22Rv1 (cell line): ENCODE data around the gene PLEKHG4B.
A peak's percentile ranks its signal among the peaks of the same experiment; 100 is the strongest.

Experiments used
- H3K27ac ChIP-seq: fragments of 450-650 bp; 2 replicates; pipeline ENCODE4 v1.5.1; 2017
- ZFX ChIP-seq: fragments of 450-650 bp; IDR thresholded peaks from 2 replicates; pipeline ENCODE4 v1.6.1; 2017; ENCODE audit warnings: antibody characterized with exemption, borderline replicate concordance
- TF ChIP-seq, protein P1 (sequence below): fragments of 450-650 bp; IDR thresholded peaks from 2 replicates; pipeline ENCODE4 v1.5.1; 2017; ENCODE audit warnings: mild to moderate bottlenecking

The PLEKHG4B gene

GRCh38 chr5:77957-78804 is 13.8 kb upstream of the PLEKHG4B start:
- TF ChIP-seq, protein P1, sequence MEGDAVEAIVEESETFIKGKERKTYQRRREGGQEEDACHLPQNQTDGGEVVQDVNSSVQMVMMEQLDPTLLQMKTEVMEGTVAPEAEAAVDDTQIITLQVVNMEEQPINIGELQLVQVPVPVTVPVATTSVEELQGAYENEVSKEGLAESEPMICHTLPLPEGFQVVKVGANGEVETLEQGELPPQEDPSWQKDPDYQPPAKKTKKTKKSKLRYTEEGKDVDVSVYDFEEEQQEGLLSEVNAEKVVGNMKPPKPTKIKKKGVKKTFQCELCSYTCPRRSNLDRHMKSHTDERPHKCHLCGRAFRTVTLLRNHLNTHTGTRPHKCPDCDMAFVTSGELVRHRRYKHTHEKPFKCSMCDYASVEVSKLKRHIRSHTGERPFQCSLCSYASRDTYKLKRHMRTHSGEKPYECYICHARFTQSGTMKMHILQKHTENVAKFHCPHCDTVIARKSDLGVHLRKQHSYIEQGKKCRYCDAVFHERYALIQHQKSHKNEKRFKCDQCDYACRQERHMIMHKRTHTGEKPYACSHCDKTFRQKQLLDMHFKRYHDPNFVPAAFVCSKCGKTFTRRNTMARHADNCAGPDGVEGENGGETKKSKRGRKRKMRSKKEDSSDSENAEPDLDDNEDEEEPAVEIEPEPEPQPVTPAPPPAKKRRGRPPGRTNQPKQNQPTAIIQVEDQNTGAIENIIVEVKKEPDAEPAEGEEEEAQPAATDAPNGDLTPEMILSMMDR: peak; percentile 44; the same call in 1 of the 2 replicates
- no peak for TF ChIP-seq ZFX
- no peak overlapping the region for H3K27ac ChIP-seq

- no peak overlapping the region for H3K27ac ChIP-seq
- no peak for TF ChIP-seq ZFX
- TF ChIP-seq, protein P1: no peak
These were observed 13.2 kb upstream of the PLEKHG4B start for GRCh38 chr5:78805-79149.

DNA sequence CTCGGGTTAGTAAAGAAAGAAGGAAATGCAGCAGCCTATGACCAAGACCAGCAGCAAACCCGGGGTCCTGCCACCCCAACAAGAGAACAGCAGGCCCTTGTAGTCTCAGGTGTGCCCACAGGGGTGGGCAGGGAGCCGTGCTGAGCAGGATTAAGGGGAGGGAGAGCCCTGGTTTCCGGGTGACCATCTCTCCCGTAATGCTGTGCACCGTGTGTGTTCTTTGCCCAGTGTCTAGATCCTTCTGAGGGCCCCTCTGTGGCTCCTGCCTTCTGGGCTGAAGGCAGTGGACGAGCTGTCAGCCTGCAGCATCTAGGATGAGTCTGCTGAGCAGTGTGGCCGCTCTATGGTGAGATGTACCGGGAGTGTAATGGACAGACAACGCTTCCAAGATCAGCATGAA is 12.7 kb upstream of the PLEKHG4B start:
- no peak overlapping the region for H3K27ac ChIP-seq
- TF ChIP-seq ZFX: no peak
- TF ChIP-seq, protein P1: no peak

DNA sequence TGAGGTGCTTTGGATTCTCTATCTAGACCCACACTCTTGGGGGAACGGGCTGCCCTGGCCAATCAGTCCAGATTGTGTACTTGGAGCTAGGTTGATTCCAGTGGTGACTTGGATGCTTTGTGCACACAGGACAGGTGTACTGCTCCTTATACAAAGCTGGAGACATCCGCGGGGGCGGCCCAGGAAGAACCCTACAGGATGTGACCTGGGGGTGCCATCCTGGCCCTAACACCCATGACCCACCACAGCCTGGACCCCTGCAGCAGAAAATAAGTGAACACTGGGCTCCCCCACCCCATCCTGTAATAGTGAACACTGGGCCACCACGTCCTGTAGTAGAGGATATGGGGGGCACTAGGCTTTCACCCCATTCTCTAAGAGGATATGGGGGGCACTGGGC is 12.1 kb upstream of the PLEKHG4B start:
- TF ChIP-seq, protein P1: no peak
- TF ChIP-seq ZFX: no peak

GRCh38 chr5:81391-82021 is 10.5 kb upstream of the PLEKHG4B start:
- no peak overlapping the region for H3K27ac ChIP-seq
- no peak for TF ChIP-seq ZFX
- TF ChIP-seq, protein P1: no peak

More for the DNA sequence above, 12.1 kb upstream of the PLEKHG4B start:
- H3K27ac ChIP-seq: no peak overlapping the region

- TF ChIP-seq ZFX: no peak
- TF ChIP-seq, protein P1: no peak
- H3K27ac ChIP-seq: no peak overlapping the region
These were observed 9.9 kb upstream of the PLEKHG4B start for GRCh38 chr5:82097-82496.

GRCh38 chr5:82570-82969 is 9.4 kb upstream of the PLEKHG4B start:
- no peak overlapping the region for H3K27ac ChIP-seq

More at GRCh38 chr5:82570-82969, 9.4 kb upstream of the PLEKHG4B start:
- TF ChIP-seq, protein P1: no peak
- no peak for TF ChIP-seq ZFX
